Measurements from ENCODE around the gene CLDN15. TPM values are rescaled to one million over a fixed set of nuclear protein-coding genes. Genes with fewer than 3 reads are reported as not detected.

Gene CLDN15
- total RNA-seq (2021) (5.9 to 6.9 TPM (median 6.5 TPM) in 3 replicates), Bru-seq, nascent RNA (percentile 47 among the genes with signal in this experiment)
- long read RNA-seq, experiment 1, partial matches to known transcripts = 3 of 11 reads
- long read RNA-seq, experiment 1, other reads (novel, unspliced or antisense) = 6 of 11 reads
- long read RNA-seq, experiment 2, partial matches to known transcripts = 0 of 3 reads
- long read RNA-seq, experiment 2, other reads (novel, unspliced or antisense) = 2 of 3 reads
- long read RNA-seq, experiment 3, partial matches to known transcripts = 0 of 1 reads
- long read RNA-seq, experiment 3, other reads (novel, unspliced or antisense) = 1 of 1 reads

- POLR2A ChIA-PET = interaction anchor here (1.1 kb wide), 1 partner anchor 11 kb away, joined by 3 read pairs; no protein-coding TSS in a partner anchor
- no peak within 1 kb of the TSS for H3K4me3 Mint-ChIP-seq
- CTCF ChIA-PET = interaction anchor here (1.2 to 8.0 kb wide), 9 partner anchors 20 to 96 kb away, joined by 3 to 80 read pairs (median 4); partner anchors contain the start of genes PLOD3 and ZNHIT1
- H3K36me3 Mint-ChIP-seq = peaks cover 4% of the 10 kb centered on the region; the same call in 1 of the 2 replicates
- DNase-seq (ENCODE audit: low spot score) (no peak), ATAC-seq (no peak)
- H3K27ac Mint-ChIP-seq = peak within 1 kb of the TSS; percentile 88
- no peak for TF ChIP-seq FOXP1 (CRISPR knock-in tag; IDR thresholded peaks at IDR 0.05; ENCODE audit: borderline replicate concordance)
- no peak for TF ChIP-seq ELF4 (CRISPR knock-in tag; IDR thresholded peaks at IDR 0.05; ENCODE audit: low read depth)
- 0 out of 2 replicates have a peak, but pooled peaks have one; percentile 34 for TF ChIP-seq PRDM15 (CRISPR knock-in tag; IDR thresholded peaks at IDR 0.05)
- H3K27me3 Mint-ChIP-seq (ENCODE audit: low read depth) = no peaks in the 10 kb centered on the region
- H3K9me3 Mint-ChIP-seq = no peaks in the 10 kb centered on the region
- H3K4me1 Mint-ChIP-seq = peaks cover 26% of the 10 kb centered on the region
Measured at GRCh38 chr7:101237206-101238067, at the start of gene CLDN15. Gene CLDN15, minus strand, starts transcription at chr7:101237802. Its CDS starts 221 bp downstream, at chr7:101237581.

- peaks cover 11% of the 10 kb centered on the region for H3K36me3 Mint-ChIP-seq
- DNase-seq (ENCODE audit: low spot score) (no peak), ATAC-seq (no peak)
- H3K27me3 Mint-ChIP-seq (ENCODE audit: low read depth) = no peaks in the 10 kb centered on the region; the same call in 1 of the 2 replicates
- peaks cover 6% of the 10 kb centered on the region; the same call in 1 of the 2 replicates for H3K9me3 Mint-ChIP-seq
- H3K4me3 Mint-ChIP-seq = no peak overlapping the region
- H3K27ac Mint-ChIP-seq = peak overlapping the region; percentile 68
- H3K4me1 Mint-ChIP-seq = peaks cover 43% of the 10 kb centered on the region
- ChIA-PET CTCF (interaction anchor here (1.2 kb wide), 1 partner anchor 143 kb away, joined by 4 read pairs; no protein-coding TSS in a partner anchor), POLR2A (interaction anchor here (0.7 kb wide), 1 partner anchor 56 kb away, joined by 6 read pairs; no protein-coding TSS in a partner anchor)
- no peak for TF ChIP-seq KAT7 (CRISPR knock-in tag; IDR thresholded peaks at IDR 0.05; ENCODE audit: borderline replicate concordance)
- no peak for TF ChIP-seq ARID4B (CRISPR knock-in tag; IDR thresholded peaks at IDR 0.05; ENCODE audit: borderline replicate concordance)
- TF ChIP-seq ZNF138 (CRISPR knock-in tag; conservative IDR thresholded peaks at IDR 0.05) = no peak
- no peak for TF ChIP-seq OVOL2 (CRISPR knock-in tag; IDR thresholded peaks at IDR 0.05; ENCODE audit: borderline replicate concordance)
- no peak for TF ChIP-seq ZNF416 (CRISPR knock-in tag; IDR thresholded peaks at IDR 0.05)
- no peak for TF ChIP-seq PREB (CRISPR knock-in tag; IDR thresholded peaks at IDR 0.05; ENCODE audit: borderline replicate concordance)
- no peak for TF ChIP-seq EMX1 (CRISPR knock-in tag; IDR thresholded peaks at IDR 0.05)
- no peak for TF ChIP-seq MXD4 (CRISPR knock-in tag; IDR thresholded peaks at IDR 0.05; ENCODE audit: borderline replicate concordance)
- TF ChIP-seq NFE2L1 (CRISPR knock-in tag; IDR thresholded peaks at IDR 0.05) = no peak
- no peak for TF ChIP-seq ZNF263 (CRISPR knock-in tag; IDR thresholded peaks at IDR 0.05; ENCODE audit: low read depth)
- TF ChIP-seq HMGXB4 (CRISPR knock-in tag; IDR thresholded peaks at IDR 0.05) = no peak
- no peak for TF ChIP-seq E2F4 (CRISPR knock-in tag; IDR thresholded peaks at IDR 0.05; ENCODE audit: borderline replicate concordance, low read depth)
- TF ChIP-seq IRF1 (CRISPR knock-in tag; IDR thresholded peaks at IDR 0.05) = no peak
- TF ChIP-seq MAX (CRISPR knock-in tag; IDR thresholded peaks at IDR 0.05) = no peak
Measured at GRCh38 chr7:101287032-101287431, 49.4 kb upstream of the CLDN15 start.

All from WTC11 (cell line).